Neutrophil (primary cell): Measurements from ENCODE around the gene GNAS-AS1.

Experiments
- H3K27ac ChIP-seq: fragments of 200-600 bp; sonication (generic); 2 replicates; pipeline ENCODE4 v1.5.1; 2016; ENCODE audit warnings: mild to moderate bottlenecking, moderate library complexity
- H3K27me3 ChIP-seq: fragments of 200-600 bp; sonication (generic); 2 replicates; pipeline ENCODE4 v1.6.0; 2016; ENCODE audit warnings: mild to moderate bottlenecking
- H3K36me3 ChIP-seq: fragments of 200-600 bp; sonication (generic); 2 replicates; pipeline ENCODE4 v1.5.1; 2017
- H3K4me1 ChIP-seq, 2 experiments: fragments of 200-600 bp in 1 of 2; sonication (generic) in 1 of 2; 1 replicate in 1 of 2; 2 replicates in 1 of 2; pipeline versions ENCODE4 v1.5.1 to v1.6.1; 2013 to 2016; ENCODE audit warnings: low read depth in 1 of 2, low read length in 1 of 2, mild to moderate bottlenecking in 1 of 2, moderate library complexity in 1 of 2; ENCODE audit not compliant: control insufficient read depth in 1 of 2, insufficient read depth in 1 of 2
- H3K4me3 ChIP-seq, 2 experiments: fragments of 200-600 bp in 1 of 2; sonication (generic) in 1 of 2; 1 replicate in 1 of 2; 2 replicates in 1 of 2; pipeline ENCODE4 v1.5.1; 2013 to 2016; ENCODE audit warnings: low read depth in 1 of 2, low read length in 1 of 2, mild to moderate bottlenecking in 1 of 2, moderate library complexity in 1 of 2
- H3K9me3 ChIP-seq: fragments of 200-600 bp; sonication (generic); 2 replicates; pipeline ENCODE4 v1.5.1; 2016
- TF ChIP-seq, protein P1 (sequence below): fragments of 200-600 bp; sonication (generic); IDR thresholded peaks from 2 replicates; pipeline ENCODE4 v1.5.1; 2016; ENCODE audit warnings: antibody characterized with exemption

The GNAS-AS1 gene

DNA sequence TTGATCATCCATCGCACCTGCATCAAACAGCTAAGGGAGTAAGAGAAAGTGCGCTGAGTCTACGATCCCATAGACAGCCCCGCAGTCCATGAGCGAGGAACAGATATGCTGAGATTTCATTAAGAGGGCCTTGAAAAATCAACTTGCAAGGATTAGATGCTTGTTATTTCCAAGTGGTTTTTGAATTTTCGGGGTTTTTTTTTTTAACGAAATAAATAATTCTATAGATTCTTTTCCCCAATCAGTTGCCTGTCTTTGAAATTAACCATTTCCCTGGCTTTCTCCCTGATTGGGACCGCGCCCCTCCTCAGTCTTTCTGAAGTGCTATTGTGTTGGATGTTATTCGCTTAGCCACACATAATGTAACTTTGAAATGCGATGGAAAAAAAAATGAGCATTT, 48.6 kb downstream of the GNAS-AS1 start:
- no peaks in the 10 kb centered on the region for H3K4me1 ChIP-seq
- H3K27me3 ChIP-seq = peaks cover 68% of the 10 kb centered on the region
- TF ChIP-seq, protein P1, sequence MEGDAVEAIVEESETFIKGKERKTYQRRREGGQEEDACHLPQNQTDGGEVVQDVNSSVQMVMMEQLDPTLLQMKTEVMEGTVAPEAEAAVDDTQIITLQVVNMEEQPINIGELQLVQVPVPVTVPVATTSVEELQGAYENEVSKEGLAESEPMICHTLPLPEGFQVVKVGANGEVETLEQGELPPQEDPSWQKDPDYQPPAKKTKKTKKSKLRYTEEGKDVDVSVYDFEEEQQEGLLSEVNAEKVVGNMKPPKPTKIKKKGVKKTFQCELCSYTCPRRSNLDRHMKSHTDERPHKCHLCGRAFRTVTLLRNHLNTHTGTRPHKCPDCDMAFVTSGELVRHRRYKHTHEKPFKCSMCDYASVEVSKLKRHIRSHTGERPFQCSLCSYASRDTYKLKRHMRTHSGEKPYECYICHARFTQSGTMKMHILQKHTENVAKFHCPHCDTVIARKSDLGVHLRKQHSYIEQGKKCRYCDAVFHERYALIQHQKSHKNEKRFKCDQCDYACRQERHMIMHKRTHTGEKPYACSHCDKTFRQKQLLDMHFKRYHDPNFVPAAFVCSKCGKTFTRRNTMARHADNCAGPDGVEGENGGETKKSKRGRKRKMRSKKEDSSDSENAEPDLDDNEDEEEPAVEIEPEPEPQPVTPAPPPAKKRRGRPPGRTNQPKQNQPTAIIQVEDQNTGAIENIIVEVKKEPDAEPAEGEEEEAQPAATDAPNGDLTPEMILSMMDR = no peak
- H3K9me3 ChIP-seq = no peaks in the 10 kb centered on the region
- H3K36me3 ChIP-seq = no peaks in the 10 kb centered on the region
- no peak overlapping the region for H3K4me3 ChIP-seq
- H3K27ac ChIP-seq = no peak overlapping the region

DNA sequence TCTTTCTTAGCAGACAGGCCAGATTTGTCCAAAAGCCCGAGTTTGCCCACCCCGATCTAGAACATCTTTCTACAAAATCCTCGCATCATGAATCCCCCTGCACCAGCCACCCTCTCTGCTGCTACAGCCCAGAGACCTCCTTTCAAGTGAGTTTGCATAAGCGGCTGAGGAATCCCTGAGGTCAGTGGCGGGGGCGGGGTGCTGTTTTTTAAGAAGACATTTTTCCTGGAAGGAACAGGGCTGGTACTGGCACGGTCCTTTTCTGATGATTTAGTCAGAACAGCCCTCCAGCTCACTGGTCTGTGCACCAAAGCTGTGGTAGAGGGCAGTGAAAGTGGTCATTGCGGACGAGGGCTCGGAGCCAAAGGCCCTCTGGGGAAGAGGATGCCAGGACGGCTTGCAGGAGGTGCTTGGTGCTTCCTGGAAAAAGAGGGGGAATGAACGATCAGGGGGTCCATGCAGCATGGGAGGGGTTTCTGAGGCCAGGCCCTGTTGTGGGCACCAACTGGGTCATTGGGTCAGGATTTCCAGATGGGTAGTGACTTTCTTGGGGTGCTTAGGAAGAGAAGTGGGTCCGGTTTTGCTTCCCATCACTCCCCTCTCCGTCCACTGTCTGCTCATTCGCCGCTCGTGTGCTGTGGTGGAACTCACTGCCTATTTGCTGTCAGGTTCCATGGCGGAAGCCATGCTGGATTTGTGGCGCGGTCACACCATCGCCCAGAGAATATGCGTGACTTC, 50.4 kb downstream of the GNAS-AS1 start:
- Histone ChIP-seq H3K4me1 (no peaks in the 10 kb centered on the region), H3K36me3 (no peaks in the 10 kb centered on the region), H3K27me3 (peaks cover 59% of the 10 kb centered on the region), H3K9me3 (no peaks in the 10 kb centered on the region), H3K4me3 (no peak overlapping the region), H3K27ac (no peak overlapping the region)
- TF ChIP-seq, protein P1 = no peak

DNA sequence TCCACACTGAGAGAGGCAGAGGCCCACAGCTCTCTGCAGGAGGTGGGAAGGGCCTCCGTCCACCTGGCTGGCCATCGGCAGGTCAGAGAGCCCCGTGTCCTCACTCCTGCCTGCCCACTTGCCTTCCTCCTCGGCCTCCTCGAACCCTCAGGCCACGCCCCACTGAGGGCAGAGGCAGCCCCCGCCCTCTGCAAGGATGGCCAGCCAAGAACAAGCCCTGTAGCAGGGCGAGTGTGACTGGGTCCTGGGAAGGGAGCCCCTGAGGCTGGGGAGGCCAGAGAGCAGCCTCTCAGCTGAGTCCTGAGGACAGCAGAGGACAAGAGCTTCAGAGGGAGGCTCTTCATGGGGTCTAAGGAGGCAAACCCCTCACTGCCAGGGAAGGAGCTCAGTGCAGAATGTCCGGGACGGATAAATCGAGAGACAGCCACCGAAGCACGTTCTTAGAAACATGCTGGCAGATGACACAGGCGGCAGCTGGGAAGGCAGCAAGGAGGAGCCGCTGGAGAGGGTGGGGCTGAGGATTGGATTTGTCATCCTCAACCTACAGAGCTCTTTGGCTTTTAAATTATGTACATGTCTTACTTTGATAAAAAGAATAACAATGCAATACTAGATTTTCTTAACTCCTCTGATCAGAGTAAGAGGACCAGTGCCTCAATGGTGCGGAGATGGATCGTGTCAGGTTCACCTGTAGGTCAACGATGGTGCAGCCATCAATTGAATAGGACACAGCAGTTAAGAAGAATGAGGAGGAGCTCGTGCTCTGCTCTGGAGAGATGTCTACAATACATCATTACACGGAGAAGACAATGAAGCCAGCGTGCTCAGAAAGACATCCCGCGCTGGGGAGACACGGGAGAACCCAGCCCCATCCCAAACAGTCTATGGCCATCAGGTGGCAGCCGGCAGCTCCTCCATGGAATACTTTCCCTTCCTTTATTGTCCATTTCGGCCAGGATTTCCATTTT, 53.0 kb downstream of the GNAS-AS1 start:
- no peak overlapping the region for H3K27ac ChIP-seq
- TF ChIP-seq, protein P1 = no peak
- H3K4me1 ChIP-seq = no peaks in the 10 kb centered on the region
- H3K27me3 ChIP-seq = peaks cover 37% of the 10 kb centered on the region
- H3K4me3 ChIP-seq = no peak overlapping the region
- no peaks in the 10 kb centered on the region for H3K36me3 ChIP-seq
- no peaks in the 10 kb centered on the region for H3K9me3 ChIP-seq

DNA sequence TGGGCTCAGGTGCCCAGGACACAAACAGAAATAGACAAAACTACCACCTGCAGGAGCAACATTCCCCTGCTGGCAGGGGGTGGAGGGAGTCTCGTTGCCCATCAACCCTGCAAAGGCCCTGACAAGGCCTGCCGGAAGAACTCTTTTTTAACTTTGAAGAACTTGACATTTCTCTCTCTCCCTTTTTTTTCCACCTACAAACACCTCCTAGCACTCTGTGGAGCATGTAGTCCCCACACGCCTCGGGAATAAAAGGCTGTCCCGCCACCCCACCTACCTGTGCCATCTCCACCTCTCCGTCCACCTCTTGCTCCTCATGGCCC, 54.8 kb downstream of the GNAS-AS1 start:
- Histone ChIP-seq H3K27ac (no peak overlapping the region), H3K27me3 (peaks cover 19% of the 10 kb centered on the region), H3K4me3 (no peak overlapping the region), H3K36me3 (no peaks in the 10 kb centered on the region), H3K9me3 (no peaks in the 10 kb centered on the region), H3K4me1 (no peaks in the 10 kb centered on the region)
- TF ChIP-seq, protein P1 = no peak

DNA sequence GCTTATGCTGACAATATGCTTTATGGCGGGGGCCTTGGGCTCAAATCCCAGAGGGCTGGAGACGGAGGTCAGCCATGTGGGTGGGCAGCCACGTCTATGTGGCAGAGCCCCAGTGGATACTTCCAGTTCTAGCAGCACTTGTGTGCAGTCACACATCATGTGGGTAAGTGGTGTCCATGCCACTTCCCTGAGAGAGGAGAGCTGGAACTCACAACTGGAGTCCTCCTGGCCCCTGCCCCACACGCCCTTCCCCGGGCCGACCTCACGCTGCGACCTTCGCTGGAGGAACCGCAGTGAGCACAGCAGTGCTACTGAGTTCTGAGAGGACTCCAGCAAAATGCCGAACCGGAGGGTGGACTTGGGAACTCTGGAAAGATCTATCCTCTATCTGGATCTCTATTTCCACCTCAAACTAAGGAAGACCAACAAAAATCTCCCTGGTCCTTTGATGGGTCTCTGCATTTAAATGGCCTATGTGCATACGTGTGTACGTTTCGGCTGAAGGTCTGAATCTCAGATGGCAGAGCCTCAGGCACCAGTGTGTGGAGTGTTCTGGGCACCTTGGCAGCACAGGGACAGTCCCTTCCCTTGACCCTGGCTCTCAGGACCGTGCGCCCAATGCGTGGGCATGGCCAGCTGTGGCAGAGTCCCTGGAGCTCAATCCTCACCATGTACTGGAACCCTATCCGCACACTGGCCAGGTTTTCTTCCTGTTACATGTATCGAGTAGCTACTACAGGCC, 55.4 kb downstream of the GNAS-AS1 start:
- H3K27me3 ChIP-seq = peaks cover 19% of the 10 kb centered on the region

More for the DNA sequence above, 55.4 kb downstream of the GNAS-AS1 start:
- no peaks in the 10 kb centered on the region for H3K9me3 ChIP-seq
- H3K4me3 ChIP-seq = no peak overlapping the region
- H3K27ac ChIP-seq = no peak overlapping the region
- no peaks in the 10 kb centered on the region for H3K4me1 ChIP-seq
- H3K36me3 ChIP-seq = no peaks in the 10 kb centered on the region
- TF ChIP-seq, protein P1 = no peak
